ENCODE measurements around the gene SPTLC2.

GRCh38 chr14:77485901-77486678, 130.3 kb downstream of the SPTLC2 start:
- no peak for TF ChIP-seq CTCF (IDR thresholded peaks at IDR 0.05; ENCODE audit: low read depth, low read length)
- no peak for TF ChIP-seq EZH2phosphoT487 (IDR thresholded peaks at IDR 0.05; ENCODE audit: low read depth)

Data from OCI-LY3 (cell line).